ENCODE measurements around the gene ZNF827. TPM values are rescaled to one million over a fixed set of nuclear protein-coding genes. Genes with fewer than 3 reads are reported as not detected.

The ZNF827 gene
- total and polyA plus RNA-seq, 4 experiments from 2014 or later = 1.4 to 27.3 (median 14.0) TPM

DNA sequence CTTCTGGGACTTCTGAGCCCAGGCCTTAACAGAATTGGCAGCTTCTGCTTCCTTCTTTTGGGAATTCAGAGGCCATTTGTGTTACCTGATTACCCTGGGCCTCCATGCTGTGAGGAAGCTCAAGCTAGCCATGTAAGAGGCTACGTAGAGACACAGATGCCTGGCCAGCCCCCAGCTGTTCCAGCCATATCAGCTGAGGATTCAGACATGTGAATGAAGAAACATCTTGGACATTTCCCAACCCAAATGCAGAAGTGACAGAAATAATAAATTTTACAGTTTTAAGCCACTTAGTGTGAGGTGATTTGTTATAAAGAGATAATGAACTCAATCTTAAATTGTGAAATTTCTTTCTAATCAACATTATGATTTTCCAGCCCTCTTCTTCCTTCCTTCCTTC, 18.7 kb upstream of the ZNF827 start:
- intact Hi-C loops (cut with micrococcal nuclease) = loop anchor here (2.0 to 10.0 kb wide), 2 partner anchors 957 to 1139 kb away; no protein-coding TSS in a partner anchor
- no peak overlapping the region for H3K27ac Mint-ChIP-seq
- no peaks in the 10 kb centered on the region for H3K4me1 ChIP-seq (ENCODE audit: insufficient read depth, low read length)

DNA sequence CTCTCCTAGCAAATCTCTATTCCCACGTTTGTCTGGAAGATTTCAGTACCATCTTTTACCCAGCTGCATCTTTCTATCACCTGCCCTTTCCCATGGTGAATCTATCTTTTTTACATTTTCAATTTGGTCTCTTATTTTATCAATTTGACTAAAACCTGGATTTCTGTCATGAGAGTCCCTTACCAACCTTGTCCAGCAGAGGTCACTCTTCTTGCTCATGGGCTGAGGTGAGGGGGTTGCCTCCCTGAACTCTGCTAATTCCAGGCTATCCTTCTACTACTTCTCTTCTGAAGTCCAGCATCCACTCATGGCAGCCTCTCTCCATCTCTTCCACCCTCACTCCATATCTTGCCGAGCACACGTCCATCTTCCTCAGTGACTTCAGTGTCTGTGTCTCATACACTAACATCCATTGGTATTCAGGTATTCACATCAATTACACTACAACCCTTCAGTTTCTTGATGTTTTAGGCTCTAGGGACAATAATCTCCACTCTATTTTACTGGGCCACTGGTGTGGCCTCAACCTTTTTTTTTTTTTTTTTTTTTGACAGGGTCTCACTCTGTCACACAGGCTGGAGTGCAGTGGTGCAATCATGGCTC, 17.8 kb upstream of the ZNF827 start:
- H3K4me3 Mint-ChIP-seq = no peak overlapping the region

More for the DNA sequence above, 18.7 kb upstream of the ZNF827 start:
- no peaks in the 10 kb centered on the region for H3K36me3 Mint-ChIP-seq
- no peak overlapping the region for H3K4me3 Mint-ChIP-seq
- DNase-seq = no peak
- no peaks in the 10 kb centered on the region for H3K4me1 Mint-ChIP-seq
- ChIA-PET POLR2A (ENCODE audit: partially characterized antibody) (no interaction called here), CTCF (ENCODE audit: partially characterized antibody) (interaction anchor here (0.8 to 3.0 kb wide), 6 partner anchors 12 to 43 kb away, joined by 3 to 18 read pairs (median 4); partner anchors contain the start of gene ZNF827)
- no peaks in the 10 kb centered on the region for H3K9me3 ChIP-seq (ENCODE audit: control insufficient read depth in 1 of 2, low read length in 2 of 2)
- H3K27me3 ChIP-seq (ENCODE audit: insufficient read depth, low read length) = no peaks in the 10 kb centered on the region
- peaks cover 6 to 8% of the 10 kb centered on the region in 2 donors for H3K27me3 Mint-ChIP-seq
- no peaks in the 10 kb centered on the region for H3K36me3 ChIP-seq (ENCODE audit: insufficient read depth, low read length)
- H3K27ac ChIP-seq (ENCODE audit: low read depth, low read length) = no peak overlapping the region
- peaks cover 0 to 5% (median 0%) of the 10 kb centered on the region in 8 donors for H3K9me3 Mint-ChIP-seq
- H3K4me3 ChIP-seq (ENCODE audit: low read length in 2 of 2) = no peak overlapping the region

DNA sequence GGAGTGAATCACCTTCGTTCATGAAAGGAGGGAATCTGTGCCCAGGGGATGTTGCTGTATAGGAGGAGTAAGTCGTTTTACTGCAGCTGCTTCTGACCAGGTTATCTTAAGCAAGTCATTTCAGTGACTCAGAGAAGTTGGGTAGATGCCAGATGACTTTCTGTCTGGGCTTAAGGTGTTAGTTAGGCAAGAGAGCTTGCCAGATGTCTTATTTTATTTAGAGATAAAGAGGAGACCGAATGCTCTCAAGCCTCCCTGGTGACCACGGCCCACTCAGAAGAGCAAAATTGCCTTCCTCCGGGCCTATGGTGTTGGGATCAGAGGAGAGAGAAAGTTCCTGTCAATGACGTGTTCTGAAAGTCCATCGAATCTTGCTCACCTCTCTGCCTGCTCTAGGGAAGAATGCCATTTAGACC, 16.3 kb upstream of the ZNF827 start:
- H3K36me3 ChIP-seq (ENCODE audit: insufficient read depth, low read length) = no peaks in the 10 kb centered on the region
- Mint-ChIP-seq H3K4me1 (no peaks in the 10 kb centered on the region), H3K9me3 (peaks cover 0 to 5% (median 0%) of the 10 kb centered on the region in 8 donors), H3K27ac (no peak overlapping the region), H3K36me3 (no peaks in the 10 kb centered on the region), H3K4me3 (no peak overlapping the region), H3K27me3 (peaks cover 11 to 13% of the 10 kb centered on the region in 2 donors)
- DNase-seq = no peak
- no peak overlapping the region for H3K27ac ChIP-seq (ENCODE audit: low read depth, low read length)
- ChIA-PET POLR2A (ENCODE audit: partially characterized antibody) (no interaction called here), CTCF (ENCODE audit: partially characterized antibody) (interaction anchor here (1.4 to 2.8 kb wide), 2 partner anchors 16 to 22 kb away, joined by 3 to 9 read pairs; partner anchors contain the start of gene ZNF827)
- no peaks in the 10 kb centered on the region for H3K9me3 ChIP-seq (ENCODE audit: control insufficient read depth in 1 of 2, low read length in 2 of 2)
- intact Hi-C loops (cut with micrococcal nuclease) = loop anchor here (10.0 kb wide), 1 partner anchor 960 kb away; no protein-coding TSS in a partner anchor
- H3K4me1 ChIP-seq (ENCODE audit: insufficient read depth, low read length) = no peaks in the 10 kb centered on the region
- H3K27me3 ChIP-seq (ENCODE audit: insufficient read depth, low read length) = no peaks in the 10 kb centered on the region
- H3K4me3 ChIP-seq (ENCODE audit: low read length in 2 of 2) = no peak overlapping the region

More for the DNA sequence above, 17.8 kb upstream of the ZNF827 start:
- H3K9me3 ChIP-seq (ENCODE audit: control insufficient read depth in 1 of 2, low read length in 2 of 2) = no peaks in the 10 kb centered on the region
- Mint-ChIP-seq H3K4me1 (no peaks in the 10 kb centered on the region), H3K27me3 (peaks cover 6 to 8% of the 10 kb centered on the region in 2 donors), H3K36me3 (no peaks in the 10 kb centered on the region), H3K27ac (peak overlapping the region in 1 of 7 donors; percentile 57), H3K9me3 (peaks cover 0 to 5% (median 0%) of the 10 kb centered on the region in 8 donors)
- H3K27ac ChIP-seq (ENCODE audit: low read depth, low read length) = no peak overlapping the region
- peak; percentile 24 to 50 (median 33) for DNase-seq
- no peak overlapping the region for H3K4me3 ChIP-seq (ENCODE audit: low read length in 2 of 2)
- ChIA-PET CTCF (ENCODE audit: partially characterized antibody) (interaction anchor here (0.7 to 3.0 kb wide), 11 partner anchors 8 to 314 kb away, joined by 3 to 18 read pairs (median 3); partner anchors contain the start of gene ZNF827), POLR2A (ENCODE audit: partially characterized antibody) (no interaction called here)
- intact Hi-C loops (cut with micrococcal nuclease) = loop anchor here (2.0 to 10.0 kb wide), 2 partner anchors 958 to 1140 kb away; no protein-coding TSS in a partner anchor
- H3K4me1 ChIP-seq (ENCODE audit: insufficient read depth, low read length) = no peaks in the 10 kb centered on the region
- H3K36me3 ChIP-seq (ENCODE audit: insufficient read depth, low read length) = no peaks in the 10 kb centered on the region
- H3K27me3 ChIP-seq (ENCODE audit: insufficient read depth, low read length) = no peaks in the 10 kb centered on the region

DNA sequence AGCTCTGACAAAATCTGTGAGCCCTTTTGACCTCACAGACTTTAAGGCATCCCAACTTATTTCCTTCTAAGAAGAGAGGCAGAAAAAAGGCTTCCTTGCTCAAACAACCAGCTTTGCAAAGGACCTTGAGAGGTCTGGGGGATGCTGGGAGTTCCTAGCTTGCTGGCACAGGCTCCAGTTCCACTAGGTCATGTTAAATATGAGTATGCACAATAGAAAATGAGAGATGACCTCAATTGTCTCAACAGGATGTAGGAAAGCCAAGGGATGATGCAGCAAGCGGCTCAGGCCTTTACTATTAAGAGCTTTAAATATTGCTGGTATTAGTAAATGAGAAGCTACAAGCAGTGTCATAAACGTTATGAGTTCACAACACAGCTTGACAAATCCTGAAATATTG, 13.3 kb upstream of the ZNF827 start:
- DNase-seq = no peak
- no peaks in the 10 kb centered on the region for H3K36me3 ChIP-seq (ENCODE audit: insufficient read depth, low read length)
- no peaks in the 10 kb centered on the region for H3K9me3 ChIP-seq (ENCODE audit: control insufficient read depth in 1 of 2, low read length in 2 of 2)
- no peak overlapping the region for H3K4me3 Mint-ChIP-seq
- H3K9me3 Mint-ChIP-seq = peaks cover 0 to 2% (median 0%) of the 10 kb centered on the region in 8 donors
- H3K36me3 Mint-ChIP-seq = no peaks in the 10 kb centered on the region
- no peaks in the 10 kb centered on the region for H3K4me1 Mint-ChIP-seq
- POLR2A ChIA-PET (ENCODE audit: partially characterized antibody) = no interaction called here
- H3K27ac ChIP-seq (ENCODE audit: low read depth, low read length) = no peak overlapping the region
- H3K27me3 ChIP-seq (ENCODE audit: insufficient read depth, low read length) = no peaks in the 10 kb centered on the region
- no peak overlapping the region for H3K4me3 ChIP-seq (ENCODE audit: low read length in 2 of 2)
- H3K27ac Mint-ChIP-seq = no peak overlapping the region
- no peaks in the 10 kb centered on the region for H3K4me1 ChIP-seq (ENCODE audit: insufficient read depth, low read length)
- CTCF ChIA-PET (ENCODE audit: partially characterized antibody) = interaction anchor here (1.7 kb wide), 1 partner anchor 9 kb away, joined by 6 read pairs; no protein-coding TSS in a partner anchor
- intact Hi-C loops (cut with micrococcal nuclease) = loop anchor here (10.0 kb wide), 1 partner anchor 963 kb away; no protein-coding TSS in a partner anchor
- H3K27me3 Mint-ChIP-seq = peaks cover 14 to 25% of the 10 kb centered on the region in 2 donors

DNA sequence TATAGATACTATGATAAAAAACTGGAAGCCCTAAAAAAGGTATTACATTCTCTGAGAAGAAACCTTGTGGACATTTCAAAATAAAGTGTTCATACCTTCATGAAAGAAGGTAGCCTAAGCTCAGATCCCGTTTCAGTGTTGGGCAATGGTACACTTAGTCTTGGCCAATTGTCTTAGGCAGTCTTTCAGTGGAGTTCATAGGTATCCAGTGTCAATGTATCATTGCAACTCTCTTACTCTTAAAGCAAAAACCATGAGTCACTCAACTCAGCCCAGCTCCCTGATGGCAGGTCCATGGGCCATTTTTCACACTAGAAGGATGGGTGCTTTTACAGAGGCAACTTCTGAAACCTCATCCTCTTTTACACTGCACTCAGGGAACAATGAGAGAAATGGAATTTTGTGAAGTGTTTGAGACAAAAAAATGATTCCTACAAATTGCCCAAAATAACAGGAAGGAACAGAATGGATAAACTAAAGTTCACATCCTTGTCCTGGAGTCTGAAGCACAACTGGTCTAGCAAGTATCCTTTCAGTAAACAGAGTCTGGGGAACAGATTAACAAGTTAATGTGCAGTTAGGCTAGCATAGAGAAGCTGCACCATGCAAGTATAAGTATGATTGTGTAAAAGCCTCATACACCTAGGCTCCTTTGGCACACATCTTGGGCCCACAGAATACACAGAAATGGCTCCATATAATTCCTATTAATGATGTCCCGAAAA, 7.0 kb upstream of the ZNF827 start:
- no peaks in the 10 kb centered on the region for H3K9me3 Mint-ChIP-seq
- intact Hi-C loops (cut with micrococcal nuclease) = no loop called here
- no peaks in the 10 kb centered on the region for H3K36me3 Mint-ChIP-seq
- no peak overlapping the region for H3K4me3 Mint-ChIP-seq
- POLR2A ChIA-PET (ENCODE audit: partially characterized antibody) = no interaction called here
- H3K4me1 ChIP-seq (ENCODE audit: insufficient read depth, low read length) = no peaks in the 10 kb centered on the region
- H3K27ac Mint-ChIP-seq = no peak overlapping the region
- CTCF ChIA-PET (ENCODE audit: partially characterized antibody) = interaction anchor here (1.2 to 3.1 kb wide), 2 partner anchors 11 to 67 kb away, joined by 3 to 18 read pairs; no protein-coding TSS in a partner anchor
- no peaks in the 10 kb centered on the region for H3K9me3 ChIP-seq (ENCODE audit: control insufficient read depth in 1 of 2, low read length in 2 of 2)
- no peak overlapping the region for H3K27ac ChIP-seq (ENCODE audit: low read depth, low read length)
- H3K36me3 ChIP-seq (ENCODE audit: insufficient read depth, low read length) = no peaks in the 10 kb centered on the region
- H3K4me1 Mint-ChIP-seq = no peaks in the 10 kb centered on the region
- no peak overlapping the region for H3K4me3 ChIP-seq (ENCODE audit: low read length in 2 of 2)
- H3K27me3 ChIP-seq (ENCODE audit: insufficient read depth, low read length) = no peaks in the 10 kb centered on the region
- no peak for DNase-seq
- peaks cover 7 to 18% of the 10 kb centered on the region in 2 donors for H3K27me3 Mint-ChIP-seq

DNA sequence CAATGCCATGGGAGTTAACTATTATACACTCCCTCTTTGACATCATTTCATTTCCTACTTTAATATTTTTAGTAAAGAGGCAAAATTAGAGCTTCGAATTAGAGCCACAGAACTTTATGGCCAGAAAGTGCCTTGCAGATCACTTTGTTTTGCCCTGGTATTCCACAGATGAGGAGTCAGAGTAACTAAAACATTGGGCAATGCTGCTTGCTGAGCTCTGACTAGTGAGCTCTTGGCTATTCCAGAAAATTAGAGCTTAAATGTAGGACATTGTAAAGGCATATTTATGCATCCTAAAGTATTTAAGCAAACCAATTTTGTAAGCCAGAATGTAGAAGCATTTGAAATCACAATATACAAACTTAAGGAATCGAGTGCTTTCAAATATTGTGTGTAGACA, 6.3 kb upstream of the ZNF827 start:
- peaks cover 5 to 15% of the 10 kb centered on the region in 2 donors for H3K27me3 Mint-ChIP-seq
- Histone ChIP-seq H3K36me3 (ENCODE audit: insufficient read depth, low read length) (no peaks in the 10 kb centered on the region), H3K27ac (ENCODE audit: low read depth, low read length) (no peak overlapping the region), H3K4me3 (ENCODE audit: low read length in 2 of 2) (no peak overlapping the region), H3K27me3 (ENCODE audit: insufficient read depth, low read length) (no peaks in the 10 kb centered on the region), H3K4me1 (ENCODE audit: insufficient read depth, low read length) (no peaks in the 10 kb centered on the region), H3K9me3 (ENCODE audit: control insufficient read depth in 1 of 2, low read length in 2 of 2) (no peaks in the 10 kb centered on the region)
- no peak overlapping the region for H3K4me3 Mint-ChIP-seq
- POLR2A ChIA-PET (ENCODE audit: partially characterized antibody) = no interaction called here
- H3K9me3 Mint-ChIP-seq = no peaks in the 10 kb centered on the region
- intact Hi-C loops (cut with micrococcal nuclease) = no loop called here
- CTCF ChIA-PET (ENCODE audit: partially characterized antibody) = interaction anchor here (1.2 to 3.1 kb wide), 2 partner anchors 12 to 66 kb away, joined by 3 to 18 read pairs; no protein-coding TSS in a partner anchor
- H3K27ac Mint-ChIP-seq = no peak overlapping the region
- no peaks in the 10 kb centered on the region for H3K36me3 Mint-ChIP-seq
- no peak for DNase-seq
- peaks cover 0 to 2% (median 0%) of the 10 kb centered on the region in 4 donors for H3K4me1 Mint-ChIP-seq

DNA sequence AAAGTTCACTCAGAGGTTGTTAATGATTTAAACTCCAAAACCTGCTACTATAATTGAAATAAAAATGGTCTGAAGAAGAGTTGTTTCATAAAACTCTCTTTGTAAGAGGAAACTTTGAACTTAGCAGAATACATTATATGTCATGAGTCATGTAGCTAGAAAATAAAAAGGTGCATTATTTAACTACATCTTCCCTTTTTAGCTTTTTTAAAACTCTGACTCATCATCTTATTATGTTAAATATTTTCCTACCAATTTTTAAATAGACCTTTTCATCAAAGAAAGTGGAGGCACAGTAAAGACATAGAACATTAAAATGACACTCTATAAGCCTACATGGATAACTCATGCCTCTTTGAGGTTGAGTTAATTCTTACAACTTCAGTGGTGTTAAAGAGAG, 1.2 kb upstream of the ZNF827 start:
- no peaks in the 10 kb centered on the region for H3K27me3 ChIP-seq (ENCODE audit: insufficient read depth, low read length)
- H3K4me3 ChIP-seq (ENCODE audit: low read length in 2 of 2) = no peak overlapping the region
- Mint-ChIP-seq H3K36me3 (peaks cover 0 to 13% of the 10 kb centered on the region in 2 donors), H3K27me3 (peaks cover 3 to 5% of the 10 kb centered on the region in 2 donors), H3K4me1 (peaks cover 15 to 34% (median 21%) of the 10 kb centered on the region in 4 donors), H3K4me3 (peak overlapping the region in 2 of 8 donors; percentile 91 to 95), H3K27ac (peak overlapping the region in 2 of 7 donors; percentile 84 to 97), H3K9me3 (peaks cover 0 to 11% (median 0%) of the 10 kb centered on the region in 8 donors)
- H3K4me1 ChIP-seq (ENCODE audit: insufficient read depth, low read length) = peaks cover 15% of the 10 kb centered on the region
- no peaks in the 10 kb centered on the region for H3K9me3 ChIP-seq (ENCODE audit: control insufficient read depth in 1 of 2, low read length in 2 of 2)
- intact Hi-C loops (cut with micrococcal nuclease) = loop anchor here (2.0 to 5.0 kb wide), 7 partner anchors 53 to 1792 kb away; partner anchors contain the start of genes ARHGAP10, SLC10A7 and TMEM184C
- H3K27ac ChIP-seq (ENCODE audit: low read depth, low read length) = no peak overlapping the region
- H3K36me3 ChIP-seq (ENCODE audit: insufficient read depth, low read length) = no peaks in the 10 kb centered on the region
- ChIA-PET CTCF (ENCODE audit: partially characterized antibody) (interaction anchor here (0.7 kb wide), 1 partner anchor 101 kb away, joined by 3 read pairs; no protein-coding TSS in a partner anchor), POLR2A (ENCODE audit: partially characterized antibody) (interaction anchor here (0.6 kb wide), 1 partner anchor 534 kb away, joined by 3 read pairs; no protein-coding TSS in a partner anchor)
- DNase-seq = no peak

Data from CD4-positive, alpha-beta memory T cell (primary cell).